SK-N-SH treated with all-trans-retinoic acid at 6 μM for 48 hours (cell line): ENCODE data around the gene NR1D2.
A peak's percentile ranks its signal among the peaks of the same experiment; 100 is the strongest.

Experiments used
- ATAC-seq: fragments of 200-7000 bp; cut with Tn5 transposase; 3 replicates; pipeline ENCODE4 v1.9.1; 2020; ENCODE audit warnings: mild to moderate bottlenecking, moderate library complexity
- ARNTL ChIP-seq: fragments of 450-650 bp; formaldehyde crosslinking; IDR thresholded peaks from 2 replicates; pipeline ENCODE4 v1.5.0; 2020; ENCODE audit warnings: low read depth, mild to moderate bottlenecking, moderate library complexity, borderline replicate concordance
- BACH2 ChIP-seq: fragments of 250-450 bp; sonication (Bioruptor Pico); IDR thresholded peaks from 2 replicates; pipeline ENCODE4 v1.9.0; 2021; ENCODE audit warnings: mild to moderate bottlenecking, borderline replicate concordance
- CREB5 ChIP-seq: fragments of 250-450 bp; sonication (Bioruptor Pico); IDR thresholded peaks from 2 replicates; pipeline ENCODE4 v1.5.1; 2020; ENCODE audit warnings: low read depth, mild to moderate bottlenecking, moderate library complexity
- CSDC2 ChIP-seq: fragments of 250-450 bp; sonication (Bioruptor Pico); IDR thresholded peaks from 2 replicates; pipeline ENCODE4 v1.5.0; 2020; ENCODE audit warnings: mild to moderate bottlenecking, moderate library complexity
- ESRRG ChIP-seq: fragments of 250-450 bp; sonication (Bioruptor Pico); IDR thresholded peaks from 2 replicates; pipeline ENCODE4 v1.6.1; 2021; ENCODE audit warnings: mild to moderate bottlenecking
- ISL1 ChIP-seq: fragments of 250-450 bp; sonication (Bioruptor Pico); IDR thresholded peaks from 2 replicates; pipeline ENCODE4 v2.1.2; 2022; ENCODE audit warnings: mild to moderate bottlenecking, moderate library complexity
- POU6F1 ChIP-seq: fragments of 250-450 bp; sonication (Bioruptor Pico); IDR thresholded peaks from 2 replicates; pipeline ENCODE4 v1.8.0; 2021; ENCODE audit warnings: low read depth, mild to moderate bottlenecking, moderate library complexity, borderline replicate concordance
- PPARA ChIP-seq: fragments of 250-450 bp; sonication (Bioruptor Pico); IDR thresholded peaks from 2 replicates; pipeline ENCODE4 v1.5.0; 2020; ENCODE audit warnings: mild to moderate bottlenecking, borderline replicate concordance
- RARB ChIP-seq: fragments of 250-450 bp; sonication (Bioruptor Pico); IDR thresholded peaks from 2 replicates; pipeline ENCODE4 v1.8.0; 2021; ENCODE audit warnings: mild to moderate bottlenecking, moderate library complexity
- SNAI2 ChIP-seq: fragments of 250-450 bp; sonication (Bioruptor Pico); IDR thresholded peaks from 2 replicates; pipeline ENCODE4 v1.5.0; 2020; ENCODE audit warnings: mild to moderate bottlenecking, moderate library complexity
- TCF4 ChIP-seq: fragments of 250-450 bp; sonication (Bioruptor Pico); IDR thresholded peaks from 2 replicates; pipeline ENCODE4 v1.8.0; 2021; ENCODE audit warnings: mild to moderate bottlenecking, moderate library complexity, borderline replicate concordance
- TSHZ2 ChIP-seq: fragments of 250-450 bp; sonication (Bioruptor Pico); IDR thresholded peaks from 2 replicates; pipeline ENCODE4 v1.5.0; 2020; ENCODE audit warnings: mild to moderate bottlenecking, moderate library complexity
- ZC3H10 ChIP-seq: fragments of 250-450 bp; sonication (Bioruptor Pico); IDR thresholded peaks from 2 replicates; pipeline ENCODE4 v1.5.1; 2021; ENCODE audit warnings: mild to moderate bottlenecking, moderate library complexity
- ZFP3 ChIP-seq: fragments of 250-450 bp; sonication (Bioruptor Pico); IDR thresholded peaks from 2 replicates; pipeline ENCODE4 v1.5.0; 2020; ENCODE audit warnings: mild to moderate bottlenecking, moderate library complexity
- ZFP30 ChIP-seq: fragments of 450-650 bp; formaldehyde crosslinking; IDR thresholded peaks from 2 replicates; pipeline ENCODE4 v1.5.0; 2022; ENCODE audit warnings: mild to moderate bottlenecking, moderate library complexity
- ZNF565 ChIP-seq: fragments of 450-650 bp; formaldehyde crosslinking; conservative IDR thresholded peaks from 2 replicates; pipeline ENCODE4 v1.5.0; 2020; ENCODE audit warnings: low read depth, mild to moderate bottlenecking, moderate library complexity
- ZNF8 ChIP-seq: fragments of 450-650 bp; formaldehyde crosslinking; IDR thresholded peaks from 2 replicates; pipeline ENCODE4 v1.5.0; 2020; ENCODE audit warnings: mild to moderate bottlenecking, moderate library complexity
- TF ChIP-seq, protein P1 (sequence below): fragments of 250-450 bp; sonication (Bioruptor Pico); IDR thresholded peaks from 2 replicates; pipeline ENCODE4 v1.8.0; 2020; ENCODE audit warnings: mild to moderate bottlenecking, moderate library complexity, borderline replicate concordance
- TF ChIP-seq, protein P2 (sequence below): fragments of 250-450 bp; sonication (Bioruptor Pico); IDR thresholded peaks from 2 replicates; pipeline ENCODE4 v1.5.1; 2021; ENCODE audit warnings: mild to moderate bottlenecking, moderate library complexity

The NR1D2 gene

DNA sequence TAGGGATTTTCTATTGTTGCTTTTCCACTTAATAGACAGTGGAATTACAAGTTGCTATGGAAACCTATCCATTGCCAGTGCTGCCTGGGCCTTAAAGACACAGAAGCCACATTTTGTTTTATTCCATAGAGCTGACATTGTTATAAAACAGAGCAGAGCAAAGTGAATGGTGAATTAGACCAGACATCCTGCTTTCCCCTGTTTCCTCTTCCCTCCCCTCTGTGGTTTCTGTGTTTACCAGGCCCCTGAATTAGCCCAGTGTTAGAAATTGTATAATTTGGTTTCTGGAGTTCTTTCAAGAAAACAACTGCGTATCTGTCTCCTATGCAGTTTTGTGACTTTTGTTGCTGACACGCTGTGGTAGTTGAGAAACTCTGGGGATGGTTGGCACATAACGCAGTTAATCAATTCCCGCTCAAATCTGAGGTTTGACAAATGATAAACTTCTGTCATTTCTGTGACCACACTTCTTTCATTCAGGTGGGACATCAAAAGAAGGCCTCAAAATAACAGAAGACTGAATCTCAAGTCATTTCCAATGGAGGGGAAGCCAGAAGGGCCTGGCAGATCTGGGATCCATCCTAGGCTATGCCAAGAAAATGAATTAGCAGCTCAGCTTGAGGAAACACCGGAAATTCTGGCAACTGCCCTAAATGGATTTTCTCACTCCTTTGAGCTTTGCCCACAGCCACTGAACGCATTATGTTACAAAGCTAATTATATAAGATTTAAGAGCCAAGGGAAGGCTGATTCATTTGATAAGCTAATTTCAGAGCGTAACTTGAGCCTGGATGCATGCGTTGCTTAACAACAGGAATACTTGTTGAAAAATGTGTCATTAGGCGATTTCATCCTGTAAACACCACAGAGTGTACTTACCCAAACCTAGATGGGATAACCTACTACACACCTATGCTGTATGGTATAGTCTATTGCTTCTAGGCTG, 46.9 kb downstream of the NR1D2 start:
- peak; percentile 61 for TF ChIP-seq ISL1 (CRISPR knock-in tag)
- TF ChIP-seq, protein P1, sequence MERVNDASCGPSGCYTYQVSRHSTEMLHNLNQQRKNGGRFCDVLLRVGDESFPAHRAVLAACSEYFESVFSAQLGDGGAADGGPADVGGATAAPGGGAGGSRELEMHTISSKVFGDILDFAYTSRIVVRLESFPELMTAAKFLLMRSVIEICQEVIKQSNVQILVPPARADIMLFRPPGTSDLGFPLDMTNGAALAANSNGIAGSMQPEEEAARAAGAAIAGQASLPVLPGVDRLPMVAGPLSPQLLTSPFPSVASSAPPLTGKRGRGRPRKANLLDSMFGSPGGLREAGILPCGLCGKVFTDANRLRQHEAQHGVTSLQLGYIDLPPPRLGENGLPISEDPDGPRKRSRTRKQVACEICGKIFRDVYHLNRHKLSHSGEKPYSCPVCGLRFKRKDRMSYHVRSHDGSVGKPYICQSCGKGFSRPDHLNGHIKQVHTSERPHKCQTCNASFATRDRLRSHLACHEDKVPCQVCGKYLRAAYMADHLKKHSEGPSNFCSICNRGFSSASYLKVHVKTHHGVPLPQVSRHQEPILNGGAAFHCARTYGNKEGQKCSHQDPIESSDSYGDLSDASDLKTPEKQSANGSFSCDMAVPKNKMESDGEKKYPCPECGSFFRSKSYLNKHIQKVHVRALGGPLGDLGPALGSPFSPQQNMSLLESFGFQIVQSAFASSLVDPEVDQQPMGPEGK (CRISPR knock-in tag) = peak; percentile 12; the same call in 1 of the 2 replicates
- peak; percentile 58 for TF ChIP-seq TCF4
- TF ChIP-seq TSHZ2 = peak; percentile 59; the same call in 1 of the 2 replicates
- TF ChIP-seq ARNTL (CRISPR knock-in tag) = no peak
- TF ChIP-seq, all 23 proteins: peak for 4

GRCh38 chr3:23993556-23994243, 48.6 kb downstream of the NR1D2 start:
- ATAC-seq = peak; percentile 27
- TF ChIP-seq ISL1 (CRISPR knock-in tag) (0 out of 2 replicates have a peak, but pooled peaks have one; percentile 18), RARB (CRISPR knock-in tag) (no peak)

More for the DNA sequence above, 46.9 kb downstream of the NR1D2 start:
- peak; percentile 75 for ATAC-seq

DNA sequence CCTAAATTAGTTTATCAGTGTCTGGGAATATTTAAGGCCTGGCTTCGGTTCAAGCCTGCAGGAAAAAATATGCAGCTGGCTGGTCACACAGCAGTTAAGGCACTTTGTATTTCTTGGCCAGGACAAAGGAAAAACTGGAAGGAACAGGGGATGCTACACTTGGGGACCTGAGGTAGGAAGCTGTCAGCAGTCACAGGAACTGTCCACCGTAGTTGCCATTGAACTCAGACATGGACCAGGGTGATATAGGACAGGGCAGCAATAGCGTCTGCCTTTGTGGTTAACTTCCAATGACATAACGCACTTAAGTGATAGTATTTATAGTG, 49.1 kb downstream of the NR1D2 start:
- ATAC-seq = peak; percentile 1; the same call in 2 of the 3 replicates
- TF ChIP-seq BACH2 (CRISPR knock-in tag) (no peak), ISL1 (CRISPR knock-in tag) (peak; percentile 44), TCF4 (peak; percentile 21; the same call in 1 of the 2 replicates)
- TF ChIP-seq, protein P2, sequence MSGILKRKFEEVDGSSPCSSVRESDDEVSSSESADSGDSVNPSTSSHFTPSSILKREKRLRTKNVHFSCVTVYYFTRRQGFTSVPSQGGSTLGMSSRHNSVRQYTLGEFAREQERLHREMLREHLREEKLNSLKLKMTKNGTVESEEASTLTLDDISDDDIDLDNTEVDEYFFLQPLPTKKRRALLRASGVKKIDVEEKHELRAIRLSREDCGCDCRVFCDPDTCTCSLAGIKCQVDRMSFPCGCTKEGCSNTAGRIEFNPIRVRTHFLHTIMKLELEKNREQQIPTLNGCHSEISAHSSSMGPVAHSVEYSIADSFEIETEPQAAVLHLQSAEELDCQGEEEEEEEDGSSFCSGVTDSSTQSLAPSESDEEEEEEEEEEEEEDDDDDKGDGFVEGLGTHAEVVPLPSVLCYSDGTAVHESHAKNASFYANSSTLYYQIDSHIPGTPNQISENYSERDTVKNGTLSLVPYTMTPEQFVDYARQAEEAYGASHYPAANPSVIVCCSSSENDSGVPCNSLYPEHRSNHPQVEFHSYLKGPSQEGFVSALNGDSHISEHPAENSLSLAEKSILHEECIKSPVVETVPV (CRISPR knock-in tag) = no peak

DNA sequence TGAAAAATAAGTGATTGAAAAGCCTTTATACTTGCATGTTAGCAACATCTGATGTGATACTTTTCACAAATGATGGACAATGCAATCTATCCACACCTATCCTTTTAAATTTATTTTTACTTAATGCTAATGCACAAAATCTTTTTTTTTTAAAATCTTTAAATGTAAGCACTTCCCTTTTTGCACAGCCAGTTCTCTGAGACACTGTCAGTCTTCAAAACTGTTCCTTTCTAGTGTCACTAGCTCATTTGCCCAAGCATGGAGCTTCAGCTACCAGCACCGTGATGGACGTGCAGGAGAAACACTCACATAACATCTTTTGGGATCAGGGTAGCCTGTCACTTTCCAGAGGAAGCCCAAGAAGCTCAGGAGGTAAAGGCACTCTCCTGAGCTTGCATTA, 50.1 kb downstream of the NR1D2 start:
- TF ChIP-seq SNAI2 (CRISPR knock-in tag) (no peak), ZC3H10 (CRISPR knock-in tag) (no peak), BACH2 (CRISPR knock-in tag) (no peak), ZFP30 (CRISPR knock-in tag) (no peak), ZFP3 (CRISPR knock-in tag) (no peak), TSHZ2 (no peak), CSDC2 (no peak), RARB (CRISPR knock-in tag) (no peak), ARNTL (CRISPR knock-in tag) (no peak), ZNF8 (CRISPR knock-in tag) (no peak), POU6F1 (CRISPR knock-in tag) (no peak), ESRRG (no peak), CREB5 (CRISPR knock-in tag) (no peak), ISL1 (CRISPR knock-in tag) (no peak), ZNF565 (CRISPR knock-in tag) (no peak), PPARA (CRISPR knock-in tag) (no peak)
- TF ChIP-seq, protein P2 (CRISPR knock-in tag) = no peak
- no peak for ATAC-seq
